ENCODE data around the gene CNTFR.

- TF ChIP-seq CTCF (IDR thresholded peaks at IDR 0.05; ENCODE audit: poor library complexity) (no peak), EZH2 (IDR thresholded peaks at IDR 0.05; ENCODE audit: borderline replicate concordance) (no peak)
Observed at GRCh38 chr9:34606905-34607304, 17.4 kb upstream of the CNTFR start.
